ENCODE results near the gene YBX2. TPM values are rescaled to one million over a fixed set of nuclear protein-coding genes. Genes with fewer than 3 reads are reported as not detected.

YBX2 gene
- polyA plus RNA-seq, 6 donors from 2014 or later, result not detected

DNA sequence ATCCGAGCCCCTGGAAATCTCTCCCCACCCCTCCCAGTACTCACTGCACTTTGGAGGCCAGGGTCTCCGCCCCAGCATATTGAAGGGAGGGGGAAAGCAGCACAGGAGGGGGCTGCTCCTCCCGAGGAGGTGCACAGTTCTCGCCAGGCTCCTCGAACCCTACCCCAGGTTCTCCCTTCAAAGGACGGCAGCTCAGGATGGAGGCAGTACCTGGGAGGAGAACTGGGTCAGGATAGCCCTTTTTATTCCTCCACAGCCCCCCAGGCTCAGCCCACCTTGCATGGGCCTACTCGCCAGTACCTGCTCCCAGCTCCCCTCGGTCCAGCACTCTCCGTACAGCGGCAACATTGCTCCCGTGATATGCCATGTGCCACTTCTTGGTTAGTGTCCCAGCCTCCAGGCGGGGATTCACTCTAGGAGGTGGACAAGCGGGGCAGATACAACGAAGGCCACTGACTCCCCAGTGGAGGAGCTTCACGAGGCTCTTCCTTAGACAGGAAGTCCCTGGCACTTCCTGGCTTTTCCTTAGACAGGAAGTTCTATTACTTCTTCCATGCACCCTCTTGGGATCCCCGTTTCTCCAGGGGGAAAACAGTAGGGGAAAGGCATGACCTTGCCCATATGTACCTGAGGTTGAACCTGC lies 22.8 kb upstream of the YBX2 start:
- ATAC-seq (ENCODE audit: low read depth in 2 of 2), result no peak
- H3K4me3 Mint-ChIP-seq, result peak overlapping the region in 7 of 8 donors; percentile 15 to 70 (median 52)
- peaks cover 30 to 41% (median 30%) of the 10 kb centered on the region in 3 donors for H3K4me1 Mint-ChIP-seq
- H3K9me3 Mint-ChIP-seq, result no peaks in the 10 kb centered on the region
- H3K36me3 Mint-ChIP-seq, result peaks cover 0 to 5% of the 10 kb centered on the region in 2 donors
- H3K27ac Mint-ChIP-seq, result peak overlapping the region in 4 of 6 donors; percentile 50 to 77 (median 62)
- H3K27me3 Mint-ChIP-seq, result no peaks in the 10 kb centered on the region
- no peak for DNase-seq

- H3K27me3 Mint-ChIP-seq, result no peaks in the 10 kb centered on the region
- DNase-seq (no peak), ATAC-seq (ENCODE audit: low read depth in 2 of 2) (no peak)
- H3K4me3 Mint-ChIP-seq, result peak overlapping the region; percentile 90 to 97 (median 93)
- H3K27ac Mint-ChIP-seq, result peak overlapping the region; percentile 76 to 99 (median 97)
- peaks cover 3 to 13% of the 10 kb centered on the region in 2 donors for H3K36me3 Mint-ChIP-seq
- H3K9me3 Mint-ChIP-seq, result no peaks in the 10 kb centered on the region
- H3K4me1 Mint-ChIP-seq, result peaks cover 42 to 54% (median 42%) of the 10 kb centered on the region in 3 donors
These were observed 21.3 kb upstream of the YBX2 start for GRCh38 chr17:7315570-7316235.

GRCh38 chr17:7314719-7315569 lies 20.5 kb upstream of the YBX2 start, which contains the start of gene GPS2:
Gene GPS2, minus strand, starts transcription at chr17:7315360. Its CDS starts 308 bp downstream, at chr17:7315052.
- peaks cover 10 to 21% of the 10 kb centered on the region in 2 donors for H3K36me3 Mint-ChIP-seq
- H3K9me3 Mint-ChIP-seq, result no peaks in the 10 kb centered on the region
- peak within 1 kb of the TSS; percentile 90 to 97 (median 93) for H3K4me3 Mint-ChIP-seq
- ATAC-seq (ENCODE audit: low read depth in 2 of 2) (peak; percentile 93 to 95), DNase-seq (peak; percentile 92)
- H3K27ac Mint-ChIP-seq, result peak within 1 kb of the TSS; percentile 92 to 99 (median 97)
- peaks cover 50 to 62% (median 50%) of the 10 kb centered on the region in 3 donors for H3K4me1 Mint-ChIP-seq
- no peaks in the 10 kb centered on the region for H3K27me3 Mint-ChIP-seq

DNA sequence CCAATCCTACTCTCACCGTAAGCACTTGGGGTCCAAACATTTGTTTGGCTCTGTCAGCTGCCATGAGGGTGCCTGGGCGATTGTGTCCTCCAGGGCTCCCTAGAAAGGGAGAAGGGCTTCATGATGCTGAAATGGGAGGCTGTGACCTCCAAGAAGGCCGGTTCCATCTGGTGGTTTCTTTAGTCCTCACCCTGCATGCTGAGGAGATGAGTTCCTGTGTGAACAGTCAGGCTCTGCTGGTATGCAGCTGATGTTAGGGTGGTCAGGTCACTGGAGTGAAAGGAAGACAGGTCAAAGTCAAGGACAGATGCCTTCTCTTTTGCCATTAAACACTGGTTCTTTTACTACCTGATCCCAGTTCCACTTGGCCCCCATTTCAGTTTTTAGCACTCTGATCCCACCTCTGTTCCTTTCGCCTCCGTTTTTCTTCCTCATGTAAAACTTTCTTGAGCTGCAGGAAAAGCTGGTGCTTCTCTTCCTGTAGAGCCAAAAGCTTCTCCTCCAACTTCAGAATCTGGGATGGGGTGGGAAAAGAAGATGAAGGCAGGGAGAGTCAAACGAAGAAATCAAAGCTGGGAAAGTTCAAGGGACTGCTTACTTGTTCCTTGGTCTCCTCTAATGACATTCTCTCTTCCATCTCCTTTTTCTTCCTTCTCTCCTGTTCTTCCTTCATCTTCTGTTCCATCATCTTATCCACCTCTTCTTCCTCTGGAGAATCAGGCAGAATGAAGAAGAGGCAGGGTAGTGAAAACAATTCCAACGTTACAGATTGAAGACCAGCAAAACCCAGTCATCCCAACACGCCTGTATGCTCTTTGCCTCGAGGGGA lies 19.7 kb upstream of the YBX2 start:
- no peaks in the 10 kb centered on the region for H3K27me3 Mint-ChIP-seq
- peak overlapping the region; percentile 74 to 97 (median 92) for H3K27ac Mint-ChIP-seq
- peaks cover 58 to 70% (median 58%) of the 10 kb centered on the region in 3 donors for H3K4me1 Mint-ChIP-seq
- no peak for ATAC-seq (ENCODE audit: low read depth in 2 of 2)
- no peaks in the 10 kb centered on the region for H3K9me3 Mint-ChIP-seq
- DNase-seq, result no peak
- H3K4me3 Mint-ChIP-seq, result peak overlapping the region; percentile 75 to 96 (median 88)
- H3K36me3 Mint-ChIP-seq, result peaks cover 15 to 26% of the 10 kb centered on the region in 2 donors

GRCh38 chr17:7313088-7313889 lies 18.9 kb upstream of the YBX2 start:
- Mint-ChIP-seq H3K4me1 (peaks cover 56 to 74% (median 64%) of the 10 kb centered on the region in 3 donors), H3K27ac (peak overlapping the region; percentile 43 to 97 (median 94)), H3K4me3 (peak overlapping the region; percentile 58 to 96 (median 72)), H3K27me3 (no peaks in the 10 kb centered on the region), H3K36me3 (peaks cover 15 to 26% of the 10 kb centered on the region in 2 donors), H3K9me3 (no peaks in the 10 kb centered on the region)
- DNase-seq (no peak), ATAC-seq (ENCODE audit: low read depth in 2 of 2) (no peak)

DNA sequence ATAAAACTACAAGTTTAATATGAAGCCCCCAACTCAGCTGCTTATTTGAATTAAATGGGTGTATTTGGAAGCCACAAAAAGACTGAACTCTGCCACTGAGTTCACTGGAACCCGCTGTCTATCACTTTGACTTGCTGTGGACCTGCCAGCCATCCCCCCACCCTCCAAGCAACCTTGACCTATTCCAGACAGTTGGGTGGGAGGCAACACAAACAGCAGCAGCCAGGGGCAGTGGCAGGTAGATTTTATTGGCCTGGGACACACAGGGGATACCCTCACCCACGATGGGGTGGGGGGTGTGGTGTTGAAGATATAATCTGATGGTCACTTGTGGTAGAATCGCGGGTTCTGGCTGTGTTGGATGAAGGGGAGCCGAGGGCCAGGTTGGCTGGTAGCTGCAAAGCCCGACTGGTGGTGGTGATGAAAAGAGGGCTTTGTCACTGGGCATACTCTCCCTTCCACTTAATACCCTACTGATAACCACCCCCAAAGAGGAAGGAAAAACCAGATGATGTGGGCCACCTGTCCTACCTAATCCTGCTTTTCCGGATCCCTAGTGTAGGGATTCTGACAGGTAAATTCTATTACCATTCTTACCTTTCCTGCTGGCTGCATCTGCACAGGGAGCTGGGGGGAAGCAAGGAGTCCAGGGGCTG lies 18.1 kb upstream of the YBX2 start:
- Mint-ChIP-seq H3K27me3 (no peaks in the 10 kb centered on the region), H3K36me3 (peaks cover 15 to 26% of the 10 kb centered on the region in 2 donors), H3K27ac (peak overlapping the region in 5 of 6 donors; percentile 74 to 97 (median 93)), H3K4me1 (peaks cover 56 to 74% (median 64%) of the 10 kb centered on the region in 3 donors), H3K9me3 (no peaks in the 10 kb centered on the region), H3K4me3 (peak overlapping the region in 5 of 8 donors; percentile 41 to 96 (median 66))
- no peak for ATAC-seq (ENCODE audit: low read depth in 2 of 2)
- no peak for DNase-seq

GRCh38 chr17:7311110-7311705 lies 16.8 kb upstream of the YBX2 start:
- Mint-ChIP-seq H3K9me3 (no peaks in the 10 kb centered on the region), H3K4me1 (peaks cover 57 to 70% (median 69%) of the 10 kb centered on the region in 3 donors), H3K27me3 (no peaks in the 10 kb centered on the region), H3K27ac (peak overlapping the region in 5 of 6 donors; percentile 15 to 99 (median 94)), H3K4me3 (peak overlapping the region in 5 of 8 donors; percentile 16 to 98 (median 82)), H3K36me3 (peaks cover 15 to 26% of the 10 kb centered on the region in 2 donors)
- ATAC-seq (ENCODE audit: low read depth in 2 of 2) (no peak), DNase-seq (no peak)

DNA sequence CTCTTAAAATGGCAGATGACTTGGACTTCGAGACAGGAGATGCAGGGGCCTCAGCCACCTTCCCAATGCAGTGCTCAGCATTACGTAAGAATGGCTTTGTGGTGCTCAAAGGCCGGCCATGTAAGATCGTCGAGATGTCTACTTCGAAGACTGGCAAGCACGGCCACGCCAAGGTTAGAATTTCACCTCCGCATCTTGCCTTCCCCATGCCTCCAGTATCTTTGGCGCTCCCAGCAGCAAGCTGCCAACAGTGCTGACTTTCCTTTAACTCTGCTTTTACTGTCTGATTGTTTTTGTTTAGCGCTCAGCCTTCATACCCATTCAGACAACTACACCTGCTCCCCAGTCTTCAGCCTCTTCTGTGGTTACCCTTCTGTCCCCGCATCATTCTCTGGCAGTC lies 15.2 kb upstream of the YBX2 start:
- Mint-ChIP-seq H3K9me3 (no peaks in the 10 kb centered on the region), H3K4me1 (peaks cover 49 to 62% (median 54%) of the 10 kb centered on the region in 3 donors), H3K27me3 (no peaks in the 10 kb centered on the region), H3K4me3 (peak overlapping the region; percentile 82 to 99 (median 98)), H3K36me3 (peaks cover 15 to 26% of the 10 kb centered on the region in 2 donors), H3K27ac (peak overlapping the region in 5 of 6 donors; percentile 97 to 100 (median 99))
- no peak for ATAC-seq (ENCODE audit: low read depth in 2 of 2)
- DNase-seq, result no peak

GRCh38 chr17:7308625-7309433 lies 14.4 kb upstream of the YBX2 start:
- peak; percentile 86 for DNase-seq
- ATAC-seq (ENCODE audit: low read depth in 2 of 2), result peak; percentile 28 to 32
- H3K4me3 Mint-ChIP-seq, result peak overlapping the region; percentile 82 to 99 (median 98)
- no peaks in the 10 kb centered on the region for H3K27me3 Mint-ChIP-seq
- H3K4me1 Mint-ChIP-seq, result peaks cover 43 to 54% (median 47%) of the 10 kb centered on the region in 3 donors
- peaks cover 15 to 26% of the 10 kb centered on the region in 2 donors for H3K36me3 Mint-ChIP-seq
- no peaks in the 10 kb centered on the region for H3K9me3 Mint-ChIP-seq
- peak overlapping the region; percentile 97 to 100 (median 99) for H3K27ac Mint-ChIP-seq

DNA sequence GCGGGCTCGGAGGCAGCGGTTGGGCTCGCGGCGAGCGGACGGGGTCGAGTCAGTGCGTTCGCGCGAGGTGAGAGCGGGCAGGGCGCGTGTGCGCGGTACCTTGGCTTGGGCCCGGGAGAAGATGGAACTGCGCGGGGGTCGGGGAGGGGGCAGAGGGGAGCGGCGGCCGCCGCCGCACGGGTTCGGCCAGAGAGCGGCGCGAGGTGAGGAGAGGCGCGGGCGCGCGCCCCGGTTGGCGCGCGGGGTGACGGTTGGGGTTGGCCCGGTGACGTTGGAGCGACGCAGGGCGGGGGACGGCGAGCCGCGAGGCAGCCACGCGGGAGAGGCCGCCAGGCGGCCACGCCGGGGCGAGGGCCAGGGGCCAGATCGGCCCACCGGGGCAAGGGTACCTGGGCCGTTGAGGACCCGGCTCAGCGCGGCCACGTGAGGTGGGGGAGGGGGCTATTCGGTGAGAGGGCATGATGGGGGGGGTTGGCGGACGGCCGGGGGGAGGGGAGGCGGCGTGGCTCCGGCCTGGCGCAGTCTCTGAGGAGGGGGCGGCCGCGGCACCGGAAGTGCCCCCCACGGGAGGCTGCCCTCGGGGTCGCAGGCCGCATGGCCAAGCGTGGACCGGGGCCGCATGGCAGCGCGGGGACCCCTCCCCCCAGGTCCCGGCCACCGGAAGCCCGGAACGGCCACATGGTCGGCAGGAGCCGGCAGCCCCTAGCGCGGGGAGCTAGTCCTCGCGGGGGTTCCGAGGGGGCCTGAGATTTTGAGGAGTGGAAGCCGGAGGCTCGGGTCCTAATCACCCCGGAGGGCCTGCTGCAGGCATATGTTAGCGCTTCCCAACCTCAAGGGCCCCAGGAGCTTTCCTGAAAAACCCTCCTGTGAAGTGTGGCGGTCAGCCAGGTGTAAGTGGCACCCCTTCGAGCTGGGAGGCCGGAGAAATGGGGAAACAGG lies 13.5 kb upstream of the YBX2 start:
- Mint-ChIP-seq H3K27ac (peak overlapping the region; percentile 97 to 100 (median 100)), H3K36me3 (peaks cover 15 to 26% of the 10 kb centered on the region in 2 donors), H3K27me3 (no peaks in the 10 kb centered on the region), H3K9me3 (no peaks in the 10 kb centered on the region), H3K4me1 (peaks cover 39 to 47% (median 40%) of the 10 kb centered on the region in 3 donors), H3K4me3 (peak overlapping the region; percentile 82 to 99 (median 98))
- ATAC-seq (ENCODE audit: low read depth in 2 of 2) (peak; percentile 18 to 21), DNase-seq (peak; percentile 59)

Data from naive B cell (primary cell).